ENCODE results near the gene ATXN1.

Gene ATXN1

GRCh38 chr6:16490616-16491015, 270.6 kb downstream of the ATXN1 start:
- no peak for DNase-seq

GRCh38 chr6:16488813-16489212, 272.4 kb downstream of the ATXN1 start:
- DNase-seq: no peak

GRCh38 chr6:16487996-16488674, 273.1 kb downstream of the ATXN1 start:
- DNase-seq: no peak

- no peak for DNase-seq
Observed at GRCh38 chr6:16486661-16487060, 274.6 kb downstream of the ATXN1 start.

- no peak for DNase-seq
Observed at GRCh38 chr6:16483315-16483875, 277.9 kb downstream of the ATXN1 start.

GRCh38 chr6:16482702-16483314, 278.5 kb downstream of the ATXN1 start:
- no peak for DNase-seq

GRCh38 chr6:16481697-16482399, 279.4 kb downstream of the ATXN1 start:
- DNase-seq: no peak

GRCh38 chr6:16480763-16481560, 280.3 kb downstream of the ATXN1 start:
- DNase-seq: no peak

- DNase-seq: no peak
Observed at GRCh38 chr6:16477367-16478149, 283.7 kb downstream of the ATXN1 start.

- DNase-seq: no peak
Observed at GRCh38 chr6:16476861-16477260, 284.4 kb downstream of the ATXN1 start.

GRCh38 chr6:16475494-16475781, 285.8 kb downstream of the ATXN1 start:
- DNase-seq: no peak

GRCh38 chr6:16474772-16475493, 286.3 kb downstream of the ATXN1 start:
- DNase-seq: no peak

GRCh38 chr6:16473908-16474771, 287.1 kb downstream of the ATXN1 start:
- no peak for DNase-seq

- DNase-seq: no peak
Observed at GRCh38 chr6:16473184-16473907, 287.9 kb downstream of the ATXN1 start.

- DNase-seq: no peak
Observed at GRCh38 chr6:16472349-16473069, 288.8 kb downstream of the ATXN1 start.

- DNase-seq: no peak
Observed at GRCh38 chr6:16471910-16472297, 289.4 kb downstream of the ATXN1 start.

GRCh38 chr6:16471222-16471909, 289.9 kb downstream of the ATXN1 start:
- DNase-seq: no peak

- no peak for DNase-seq
Observed at GRCh38 chr6:16470502-16471221, 290.6 kb downstream of the ATXN1 start.
